DMS153 treated with DMSO at 0.1 percent for 48 hours (cell line): ENCODE measurements around the gene DLX2.
A peak's percentile ranks its signal among the peaks of the same experiment; 100 is the strongest.
"Not testable (repeated sequence)": the region's sequence is repeated elsewhere in the genome, so short reads cannot be mapped to it uniquely, and the experiment has no call there.

Source experiments
- DNase-seq: peaks from one replicate; lab custom pipeline; 2025; ENCODE audit not compliant: unreplicated experiment; lab: John Stamatoyannopoulos, UW

Gene DLX2

DNA sequence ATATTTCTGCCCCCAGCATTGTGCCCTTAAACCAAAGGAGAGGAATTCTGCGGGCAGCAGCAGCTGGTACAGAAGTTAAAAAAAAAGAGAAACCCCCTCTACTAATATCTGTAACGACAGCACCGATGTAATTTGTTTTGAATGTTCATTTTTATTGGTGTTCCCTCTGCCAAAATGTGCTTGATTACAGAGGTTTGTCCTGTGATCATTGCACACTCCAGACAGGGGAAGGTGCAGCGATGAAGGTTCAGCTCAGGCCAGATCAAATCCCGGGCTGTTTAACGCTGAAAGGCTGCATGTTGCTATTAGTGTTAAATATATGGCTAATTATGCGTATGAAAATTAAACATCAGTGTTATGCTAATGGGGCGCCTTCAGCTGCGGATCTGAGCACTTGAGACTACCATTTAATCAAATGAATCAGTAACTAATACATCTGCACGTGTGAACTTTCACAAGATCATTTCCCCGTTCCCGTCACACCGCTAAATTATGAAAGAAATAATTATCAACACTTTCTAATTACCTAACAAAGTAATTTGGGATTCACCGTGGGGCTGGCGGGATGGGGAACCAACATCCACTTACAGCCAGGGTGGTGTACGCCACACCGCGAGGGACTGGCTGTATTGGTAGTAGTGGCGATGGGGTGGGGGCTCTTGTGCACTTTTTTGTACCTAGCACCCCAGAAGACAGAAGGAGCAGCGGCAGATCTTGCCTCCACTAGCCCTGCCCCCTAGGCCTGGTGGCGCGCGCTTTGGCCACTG, 18.9 kb downstream of the DLX2 start:
- no peak for DNase-seq

DNA sequence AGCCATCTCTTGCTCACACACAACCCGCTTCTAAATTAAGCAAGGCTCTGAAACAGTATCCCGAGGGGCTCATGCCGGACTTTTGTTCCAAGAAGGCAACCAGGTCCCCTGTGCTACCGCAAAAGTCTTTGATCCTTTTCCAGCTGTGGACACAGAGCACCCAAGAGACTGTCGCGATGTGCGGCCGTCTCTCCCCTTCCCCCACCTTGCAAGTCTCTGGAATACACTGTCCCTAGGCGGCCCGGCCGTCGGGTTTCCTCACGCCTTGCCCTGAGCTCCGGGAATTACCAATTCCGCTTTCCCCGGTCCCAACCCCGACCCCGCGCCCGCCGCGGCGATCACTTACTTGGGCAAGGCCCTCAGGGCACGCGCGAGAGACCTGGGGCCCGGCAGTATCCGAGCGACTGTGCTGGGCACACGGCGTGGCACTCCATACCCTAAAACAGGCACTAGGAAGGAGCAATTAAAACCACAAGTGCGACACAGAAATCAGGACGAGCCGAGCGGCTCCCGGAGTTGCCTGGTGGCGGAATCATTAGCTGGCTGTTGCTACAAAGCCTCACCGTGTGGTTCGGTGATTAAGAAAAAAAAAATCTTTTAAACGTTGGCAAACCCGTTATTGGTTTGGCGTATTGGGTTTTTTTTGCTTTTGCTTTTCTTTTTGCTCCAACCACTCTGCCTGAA, 19.6 kb downstream of the DLX2 start:
- DNase-seq, result no peak

- DNase-seq, result no peak
Measured at GRCh38 chr2:172082105-172082943, 20.4 kb downstream of the DLX2 start.

- DNase-seq, result no peak
Measured at GRCh38 chr2:172081221-172082022, 21.3 kb downstream of the DLX2 start.

DNA sequence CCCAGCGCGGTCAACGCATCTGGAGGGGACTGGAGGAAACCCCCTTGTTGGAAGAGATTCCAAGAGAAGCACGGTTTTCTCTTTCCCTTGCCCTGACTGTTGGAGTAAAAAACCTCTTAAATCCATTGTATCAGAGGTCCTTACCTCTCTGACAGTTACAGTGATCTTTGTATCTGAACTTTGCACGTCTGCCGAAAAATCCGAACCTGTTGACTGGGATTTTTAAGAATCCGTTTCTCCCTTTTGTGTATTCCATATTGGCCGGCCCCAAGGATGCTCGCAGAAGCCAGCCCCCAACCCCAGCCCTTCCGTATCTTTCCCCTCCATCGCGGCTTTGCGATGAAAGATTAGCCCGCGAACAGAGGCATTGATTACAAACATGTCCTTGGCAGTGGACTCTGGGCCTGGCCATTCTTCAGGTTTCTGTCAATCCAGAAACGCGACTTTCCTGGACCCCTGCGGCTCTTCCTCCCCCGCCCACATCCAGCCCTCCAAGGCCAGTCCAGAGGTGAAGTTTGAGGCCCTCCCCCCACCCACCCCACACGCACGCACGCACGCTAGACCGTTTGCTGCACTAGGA, 22.0 kb downstream of the DLX2 start:
- DNase-seq, result no peak

GRCh38 chr2:172079838-172080640, 22.7 kb downstream of the DLX2 start:
- no peak for DNase-seq

DNA sequence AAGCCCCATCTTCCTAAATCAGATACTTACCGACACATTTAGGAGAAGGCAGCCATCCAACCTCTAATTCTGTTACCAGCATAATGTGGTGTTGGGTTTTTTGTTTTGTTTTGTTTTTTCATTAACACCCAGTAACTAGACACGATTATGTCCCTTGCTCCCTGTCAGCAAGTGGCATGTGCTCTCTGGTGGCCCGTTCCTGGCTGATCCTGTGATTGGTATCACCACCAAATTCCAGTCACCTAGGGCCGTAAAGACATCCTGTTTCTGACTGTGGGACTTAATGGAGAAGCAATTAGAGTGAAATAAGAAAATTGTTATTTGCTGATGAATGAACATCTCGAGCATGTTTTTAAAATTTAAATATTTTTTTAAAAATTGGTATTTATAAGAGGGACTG, 23.3 kb downstream of the DLX2 start:
- DNase-seq, result no peak

DNA sequence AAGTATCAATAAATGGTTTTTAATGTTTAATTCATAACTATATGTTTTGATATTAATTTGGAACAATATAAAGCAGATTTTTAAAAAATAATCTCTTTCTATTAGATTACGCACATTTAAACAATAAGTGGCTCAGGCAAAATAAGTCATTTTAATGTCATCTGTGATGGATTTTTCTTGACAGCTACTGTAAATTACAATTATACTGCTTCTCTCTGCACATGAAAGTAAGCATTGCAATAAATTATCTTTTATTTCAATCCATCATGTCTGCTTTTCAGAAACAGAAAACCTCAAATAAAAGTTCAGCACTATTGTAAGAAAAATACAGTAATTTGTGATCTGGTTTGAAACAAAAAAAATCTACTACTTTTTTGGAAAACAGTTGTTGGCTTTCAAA, 28.4 kb downstream of the DLX2 start:
- DNase-seq, result no peak

GRCh38 chr2:172073518-172073917, 29.2 kb downstream of the DLX2 start:
- DNase-seq, result no peak

DNA sequence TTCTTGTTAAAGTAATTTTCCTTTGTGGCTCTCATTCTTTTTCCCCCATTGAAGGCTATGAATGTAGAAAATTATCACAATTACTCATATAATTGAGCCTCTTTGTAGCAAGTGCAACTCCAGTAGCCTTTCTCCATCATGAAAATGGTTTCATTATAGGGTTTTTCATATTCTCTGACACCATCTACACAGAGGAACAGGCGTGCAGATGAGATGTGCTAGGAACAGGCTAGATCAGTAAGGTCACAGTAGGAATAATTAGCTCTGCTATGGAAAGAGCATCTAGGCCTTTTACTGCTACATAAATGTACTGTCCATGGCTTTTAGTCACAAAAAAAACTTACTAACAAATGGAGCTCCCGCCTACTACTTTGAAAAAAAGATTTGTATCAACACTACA, 30.0 kb downstream of the DLX2 start:
- no peak for DNase-seq

- DNase-seq, result peak; percentile 57
Measured at GRCh38 chr2:172072303-172072702, 30.4 kb downstream of the DLX2 start.

DNA sequence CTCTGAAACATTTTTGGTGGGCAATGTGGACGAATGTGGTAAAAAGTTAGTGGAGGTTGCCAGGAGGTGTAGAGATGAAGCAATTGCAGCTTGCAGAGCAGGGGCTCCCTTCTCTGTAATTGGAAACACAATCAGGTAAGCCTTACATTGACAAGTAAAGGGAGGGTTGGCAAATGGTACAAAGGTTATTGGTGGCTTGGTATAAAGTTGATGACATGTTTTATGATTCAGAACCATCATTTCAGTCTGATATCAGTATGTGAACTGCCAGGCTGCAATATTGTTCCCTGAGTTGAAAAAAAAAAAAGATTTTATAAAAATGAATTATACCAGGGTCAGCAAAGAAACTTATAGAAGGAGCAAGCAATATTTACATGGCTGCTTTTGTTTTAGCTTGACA, 31.8 kb downstream of the DLX2 start:
- no peak for DNase-seq

DNA sequence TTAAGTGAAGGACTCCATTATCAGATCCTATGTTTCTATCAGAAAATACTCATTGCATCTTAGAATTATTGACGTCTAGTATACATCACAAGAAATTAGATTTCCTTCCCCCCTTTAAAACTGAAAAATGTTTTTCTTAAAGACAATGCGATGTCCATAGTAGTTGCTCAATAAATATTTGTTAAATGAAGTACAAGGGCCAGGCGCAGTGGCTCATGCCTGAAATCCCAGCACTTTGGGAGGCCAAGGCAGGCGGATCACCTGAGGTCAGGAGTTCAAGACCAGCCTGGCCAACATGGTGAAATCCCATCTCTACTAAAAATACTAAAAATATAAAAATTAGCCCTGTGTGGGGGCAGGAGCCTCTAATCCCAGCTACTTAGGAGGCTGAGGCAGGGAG, 34.8 kb downstream of the DLX2 start:
- not testable (repeated sequence) for DNase-seq

- no peak for DNase-seq
Measured at GRCh38 chr2:172066394-172066886, 36.3 kb downstream of the DLX2 start.

- DNase-seq, result no peak
Measured at GRCh38 chr2:172065111-172065510, 37.6 kb downstream of the DLX2 start.

GRCh38 chr2:172063446-172063845, 39.3 kb downstream of the DLX2 start:
- DNase-seq, result no peak

- DNase-seq, result no peak
Measured at GRCh38 chr2:172062402-172063004, 40.2 kb downstream of the DLX2 start.

DNA sequence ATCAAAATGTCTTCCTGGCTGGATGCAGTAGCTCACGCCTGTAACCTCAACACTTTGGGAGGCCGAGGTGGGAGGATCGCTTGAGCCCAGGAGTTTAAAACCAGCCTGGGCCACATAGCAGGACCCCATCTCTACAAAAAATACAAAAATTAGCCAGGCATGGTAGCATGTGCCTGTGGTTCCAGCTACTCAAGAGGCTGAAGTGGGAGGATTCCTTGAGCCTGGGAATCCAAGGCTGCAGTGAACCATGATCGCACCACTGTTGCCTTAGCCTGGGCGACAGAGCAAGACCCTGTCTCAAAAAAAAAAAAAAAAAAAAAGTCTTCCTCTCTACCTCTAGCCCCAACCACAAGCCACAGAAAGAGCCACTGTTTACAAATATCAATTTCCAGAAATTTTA, 42.6 kb downstream of the DLX2 start:
- not testable (repeated sequence) for DNase-seq

DNA sequence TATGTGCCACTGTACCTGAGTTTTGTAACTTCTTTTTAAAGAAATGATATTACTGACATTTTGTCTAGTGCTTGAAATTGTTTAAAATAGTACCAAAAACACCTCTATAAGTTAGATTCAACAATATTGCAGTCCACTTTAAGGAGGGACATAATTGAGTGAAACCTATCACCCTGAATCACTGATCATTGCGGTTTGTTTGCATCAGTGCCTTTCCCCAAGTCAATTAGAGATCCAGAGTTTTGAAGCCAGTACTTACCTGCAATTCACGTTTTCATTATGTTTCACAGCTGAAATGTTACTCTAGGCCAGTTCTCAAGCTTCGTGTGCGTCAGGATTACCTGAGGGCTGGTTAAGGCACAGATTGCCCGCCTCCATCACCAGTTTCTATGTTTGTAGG, 44.0 kb downstream of the DLX2 start:
- DNase-seq, result no peak
